ENCODE results near the gene SPSB3. TPM values are rescaled to one million over a fixed set of nuclear protein-coding genes. Genes with fewer than 3 reads are reported as not detected.

The SPSB3 gene
- total RNA-seq, 1 donor from 2014 or later, result 24.9 TPM

DNA sequence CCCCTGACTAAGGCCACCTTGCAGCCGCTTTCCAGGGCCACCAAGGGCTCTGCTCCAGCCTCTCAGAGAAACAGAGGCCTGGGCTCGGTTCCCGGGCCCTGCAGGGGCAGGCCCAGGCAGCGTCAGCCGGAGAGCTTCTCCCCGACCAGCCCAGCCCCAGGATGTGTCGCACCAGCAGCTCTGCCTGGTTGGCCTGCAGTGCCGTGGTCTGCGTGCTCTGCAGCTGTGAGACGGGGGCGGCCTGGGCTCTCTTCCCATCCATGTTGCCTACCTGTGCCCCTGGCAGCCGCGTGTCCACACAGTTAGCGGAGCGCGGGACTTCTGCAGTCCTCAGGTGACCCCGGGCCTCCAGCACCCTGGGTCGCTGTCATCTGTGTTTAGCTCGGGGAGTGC lies 6.3 kb upstream of the SPSB3 start:
- Mint-ChIP-seq H3K27ac (no peak overlapping the region), H3K27me3 (no peaks in the 10 kb centered on the region), H3K36me3 (ENCODE audit: low read depth) (peaks cover 10% of the 10 kb centered on the region), H3K9me3 (no peaks in the 10 kb centered on the region), H3K4me1 (peaks cover 1% of the 10 kb centered on the region), H3K4me3 (no peak overlapping the region)
- intact Hi-C loops (cut with micrococcal nuclease), result no loop called here
- no peak for DNase-seq

GRCh38 chr16:1788095-1788707 lies 5.8 kb upstream of the SPSB3 start:
- Mint-ChIP-seq H3K9me3 (no peaks in the 10 kb centered on the region), H3K36me3 (ENCODE audit: low read depth) (peaks cover 10% of the 10 kb centered on the region), H3K27me3 (no peaks in the 10 kb centered on the region), H3K4me3 (no peak overlapping the region), H3K27ac (no peak overlapping the region), H3K4me1 (peaks cover 1% of the 10 kb centered on the region)
- intact Hi-C loops (cut with micrococcal nuclease), result no loop called here
- no peak for DNase-seq

GRCh38 chr16:1787322-1788094 lies 5.1 kb upstream of the SPSB3 start:
- intact Hi-C loops (cut with micrococcal nuclease), result no loop called here
- Mint-ChIP-seq H3K9me3 (no peaks in the 10 kb centered on the region), H3K36me3 (ENCODE audit: low read depth) (peaks cover 10% of the 10 kb centered on the region), H3K4me3 (no peak overlapping the region), H3K27ac (no peak overlapping the region), H3K27me3 (peaks cover 2% of the 10 kb centered on the region), H3K4me1 (peaks cover 1% of the 10 kb centered on the region)
- DNase-seq, result peak; percentile 55

- H3K4me3 Mint-ChIP-seq, result no peak overlapping the region
- H3K9me3 Mint-ChIP-seq, result no peaks in the 10 kb centered on the region
- peaks cover 10% of the 10 kb centered on the region for H3K36me3 Mint-ChIP-seq (ENCODE audit: low read depth)
- no peak overlapping the region for H3K27ac Mint-ChIP-seq
- intact Hi-C loops (cut with micrococcal nuclease), result no loop called here
- no peak for DNase-seq
- peaks cover 1% of the 10 kb centered on the region for H3K4me1 Mint-ChIP-seq
- peaks cover 2% of the 10 kb centered on the region for H3K27me3 Mint-ChIP-seq
Measured at GRCh38 chr16:1787056-1787321, 4.6 kb upstream of the SPSB3 start.

DNA sequence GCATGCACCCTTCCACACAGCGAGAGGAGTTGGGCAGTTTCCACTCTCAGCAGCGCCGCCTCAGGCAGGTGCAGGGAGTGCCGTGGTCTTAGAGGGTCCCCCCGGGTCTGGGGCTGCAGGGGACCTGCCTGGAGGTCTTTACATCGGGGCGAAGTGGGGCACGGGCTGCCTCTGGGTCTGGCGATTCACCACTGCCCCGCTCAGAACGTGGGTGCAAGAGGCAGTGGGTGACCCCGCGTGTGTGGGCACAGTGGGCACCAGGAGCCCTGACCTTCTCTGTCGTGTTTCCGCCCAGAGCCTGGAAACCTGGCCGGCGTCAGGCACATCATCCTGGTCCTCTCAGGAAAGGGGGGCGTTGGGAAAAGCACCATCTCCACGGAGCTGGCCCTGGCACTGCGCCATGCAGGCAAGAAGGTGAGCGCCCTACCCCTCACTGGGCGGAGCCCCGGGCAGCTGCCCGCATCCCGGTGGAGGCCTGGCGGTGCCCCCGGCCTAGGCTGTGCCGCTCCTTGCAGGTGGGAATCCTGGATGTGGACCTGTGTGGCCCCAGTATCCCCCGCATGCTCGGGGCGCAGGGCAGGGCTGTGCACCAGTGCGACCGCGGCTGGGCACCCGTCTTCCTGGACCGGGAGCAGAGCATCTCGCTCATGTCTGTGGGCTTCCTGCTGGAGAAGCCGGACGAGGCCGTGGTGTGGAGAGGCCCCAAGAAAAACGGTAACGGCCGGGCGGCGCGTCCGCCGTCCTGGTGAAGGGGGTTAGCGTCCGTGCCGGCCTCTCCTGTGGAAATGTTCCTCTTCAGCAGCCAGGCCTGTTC lies 4.1 kb upstream of the SPSB3 start:
- Mint-ChIP-seq H3K9me3 (no peaks in the 10 kb centered on the region), H3K27ac (no peak overlapping the region), H3K4me3 (no peak overlapping the region), H3K36me3 (ENCODE audit: low read depth) (peaks cover 14% of the 10 kb centered on the region), H3K4me1 (peaks cover 5% of the 10 kb centered on the region), H3K27me3 (peaks cover 2% of the 10 kb centered on the region)
- DNase-seq, result peak; percentile 57
- intact Hi-C loops (cut with micrococcal nuclease), result no loop called here

GRCh38 chr16:1785846-1786170 lies 3.4 kb upstream of the SPSB3 start:
- Mint-ChIP-seq H3K36me3 (ENCODE audit: low read depth) (peaks cover 14% of the 10 kb centered on the region), H3K27me3 (peaks cover 2% of the 10 kb centered on the region), H3K9me3 (no peaks in the 10 kb centered on the region), H3K4me3 (no peak overlapping the region), H3K4me1 (peaks cover 9% of the 10 kb centered on the region), H3K27ac (no peak overlapping the region)
- intact Hi-C loops (cut with micrococcal nuclease), result no loop called here
- DNase-seq, result no peak

DNA sequence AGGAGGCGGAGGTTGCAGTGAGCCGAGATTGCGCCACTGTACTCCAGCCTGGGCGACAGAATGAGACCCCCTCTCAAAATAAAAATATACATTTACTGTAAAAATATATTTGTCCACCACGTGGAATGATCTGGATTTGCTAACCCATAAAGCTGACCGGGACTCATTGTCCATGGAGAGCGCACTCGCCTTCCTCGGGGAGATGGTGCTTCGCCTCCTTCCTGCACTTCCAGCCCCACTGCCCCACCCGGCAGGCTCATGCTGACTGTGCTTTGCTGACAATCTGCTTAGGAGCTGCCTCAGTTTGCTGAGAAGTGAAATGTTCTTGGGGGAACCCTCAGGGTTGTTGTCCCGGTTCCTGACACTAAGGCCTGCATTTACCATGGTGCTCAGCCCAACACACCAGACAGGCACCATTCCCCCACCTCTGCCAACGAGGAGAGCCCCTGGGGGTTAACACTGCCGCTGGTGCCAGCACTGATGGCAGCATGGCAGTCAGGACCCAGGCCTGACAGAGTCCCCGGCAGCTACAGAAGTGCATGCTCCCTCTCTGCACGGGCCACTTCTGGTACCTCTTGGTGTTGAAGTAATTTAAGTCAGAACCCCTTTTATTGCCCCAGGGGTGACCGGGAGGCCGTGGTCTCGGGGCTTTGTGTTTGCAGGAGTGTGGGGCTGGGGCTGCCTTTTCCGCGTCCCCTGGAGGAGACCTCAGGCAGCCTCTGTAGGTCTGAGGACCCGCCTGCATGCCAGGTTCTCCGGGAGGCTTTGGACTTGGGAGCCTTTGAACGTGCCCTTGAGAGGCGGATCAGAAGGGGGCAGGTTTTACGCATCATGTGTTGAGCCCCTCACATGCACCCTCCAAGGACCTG lies 2.8 kb upstream of the SPSB3 start:
- Mint-ChIP-seq H3K4me3 (peak overlapping the region; percentile 34), H3K9me3 (no peaks in the 10 kb centered on the region), H3K27ac (no peak overlapping the region), H3K4me1 (peaks cover 9% of the 10 kb centered on the region), H3K27me3 (peaks cover 2% of the 10 kb centered on the region), H3K36me3 (ENCODE audit: low read depth) (peaks cover 14% of the 10 kb centered on the region)
- intact Hi-C loops (cut with micrococcal nuclease), result no loop called here
- DNase-seq, result peak; percentile 57

DNA sequence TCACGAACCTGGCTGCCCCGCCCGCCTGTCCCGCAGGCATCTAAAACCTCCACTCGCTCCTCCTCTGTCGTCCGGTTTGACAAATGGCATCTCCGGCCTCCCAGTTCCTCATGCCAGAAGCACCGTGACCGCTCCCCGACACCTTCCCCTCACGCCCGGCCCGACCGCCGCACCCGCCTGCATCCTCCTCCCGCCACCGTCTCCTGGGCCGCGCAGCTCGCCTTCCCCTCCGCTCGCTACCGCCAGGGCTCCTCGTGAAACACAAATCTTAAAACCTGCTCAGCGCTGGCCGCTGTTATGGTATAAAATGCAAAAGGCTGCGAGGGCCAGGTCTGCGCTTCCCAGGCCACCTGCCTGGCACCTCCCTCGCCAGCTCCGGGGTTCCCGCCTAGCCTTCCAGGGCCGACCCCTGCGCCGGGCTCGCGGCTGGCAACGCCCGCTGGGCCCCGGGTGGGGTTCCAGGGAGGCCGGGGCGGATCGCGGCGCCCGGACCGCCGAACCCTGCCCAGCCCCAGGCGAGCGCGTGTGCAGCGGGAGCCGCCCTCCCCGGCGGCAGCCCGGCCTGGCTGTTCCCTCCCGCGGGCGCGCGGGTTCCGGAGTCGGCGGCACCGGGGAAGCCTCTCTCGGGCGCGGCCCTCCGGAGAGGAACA lies 488 bp downstream of the SPSB3 start:
- H3K4me3 Mint-ChIP-seq, result peak overlapping the region; percentile 93
- H3K4me1 Mint-ChIP-seq, result peaks cover 9% of the 10 kb centered on the region
- peaks cover 10% of the 10 kb centered on the region for H3K36me3 Mint-ChIP-seq (ENCODE audit: low read depth)
- DNase-seq, result peak; percentile 83
- intact Hi-C loops (cut with micrococcal nuclease), result loop anchor here (1.0 to 2.0 kb wide), 3 partner anchors 9 to 373 kb away; partner anchors contain the start of genes FAHD1, HAGH, MRPS34 and TRAF7
- H3K27me3 Mint-ChIP-seq, result peaks cover 2% of the 10 kb centered on the region
- H3K9me3 Mint-ChIP-seq, result no peaks in the 10 kb centered on the region
- peak overlapping the region; percentile 72 for H3K27ac Mint-ChIP-seq

DNA sequence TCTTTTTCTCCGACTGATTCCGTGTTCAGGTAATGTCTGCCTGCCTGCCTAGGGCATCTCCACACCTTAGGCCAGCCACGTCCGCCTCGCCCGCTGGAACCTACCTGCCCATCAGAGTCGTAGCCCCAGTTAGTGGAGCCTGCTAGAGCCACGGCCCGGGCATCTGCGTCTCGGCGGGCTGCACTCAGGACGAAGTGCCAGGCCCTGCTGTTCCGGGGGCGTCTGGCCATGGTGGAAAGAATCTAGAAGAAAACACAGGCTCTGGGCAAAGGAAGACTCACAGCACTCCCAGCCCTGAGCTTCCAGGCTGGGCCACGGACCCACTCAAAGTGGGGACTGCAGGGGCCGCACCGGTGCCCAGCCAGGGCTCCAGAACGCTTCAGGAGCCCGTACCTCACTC lies 1.1 kb downstream of the SPSB3 start:
- Mint-ChIP-seq H3K36me3 (ENCODE audit: low read depth) (peaks cover 10% of the 10 kb centered on the region), H3K27ac (peak overlapping the region; percentile 72), H3K4me1 (peaks cover 9% of the 10 kb centered on the region), H3K4me3 (peak overlapping the region; percentile 85), H3K27me3 (peaks cover 2% of the 10 kb centered on the region), H3K9me3 (no peaks in the 10 kb centered on the region)
- no peak for DNase-seq
- intact Hi-C loops (cut with micrococcal nuclease), result no loop called here

- Mint-ChIP-seq H3K9me3 (no peaks in the 10 kb centered on the region), H3K27me3 (peaks cover 2% of the 10 kb centered on the region), H3K36me3 (ENCODE audit: low read depth) (peaks cover 10% of the 10 kb centered on the region), H3K4me1 (peaks cover 9% of the 10 kb centered on the region), H3K27ac (no peak overlapping the region), H3K4me3 (peak overlapping the region; percentile 34)
- intact Hi-C loops (cut with micrococcal nuclease), result no loop called here
- DNase-seq, result no peak
Measured at GRCh38 chr16:1780677-1781072, 1.7 kb downstream of the SPSB3 start.

GRCh38 chr16:1779741-1780676 lies 2.4 kb downstream of the SPSB3 start:
- Mint-ChIP-seq H3K27ac (no peak overlapping the region), H3K4me3 (peak overlapping the region; percentile 34), H3K27me3 (peaks cover 2% of the 10 kb centered on the region), H3K36me3 (ENCODE audit: low read depth) (peaks cover 9% of the 10 kb centered on the region), H3K9me3 (no peaks in the 10 kb centered on the region), H3K4me1 (peaks cover 9% of the 10 kb centered on the region)
- intact Hi-C loops (cut with micrococcal nuclease), result no loop called here
- no peak for DNase-seq

DNA sequence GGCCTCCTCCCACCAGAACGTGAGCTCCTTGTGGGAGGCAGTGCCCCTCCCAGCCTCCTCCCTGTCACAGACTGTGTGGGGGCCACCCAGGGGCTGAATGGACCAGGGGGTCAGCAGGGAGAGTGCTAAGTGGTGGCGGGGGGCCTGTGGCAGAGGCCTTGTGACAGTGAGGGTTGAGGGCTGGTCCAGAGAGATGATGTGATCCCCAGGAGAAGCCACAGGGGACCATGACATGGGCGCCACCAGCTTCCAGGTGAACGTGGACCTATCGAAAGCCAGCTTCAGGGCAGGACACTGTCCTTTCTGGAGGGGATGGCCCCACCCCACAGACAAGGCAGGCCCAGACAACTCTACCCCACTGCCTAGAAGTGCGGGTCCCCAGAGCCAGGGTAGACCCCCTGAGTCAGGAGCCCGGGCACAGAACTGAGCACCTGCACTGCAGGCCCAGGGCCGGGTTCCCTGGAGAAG lies 3.1 kb downstream of the SPSB3 start:
- Mint-ChIP-seq H3K27ac (no peak overlapping the region), H3K4me3 (no peak overlapping the region), H3K27me3 (peaks cover 2% of the 10 kb centered on the region), H3K4me1 (peaks cover 9% of the 10 kb centered on the region), H3K9me3 (no peaks in the 10 kb centered on the region), H3K36me3 (ENCODE audit: low read depth) (peaks cover 8% of the 10 kb centered on the region)
- intact Hi-C loops (cut with micrococcal nuclease), result no loop called here
- DNase-seq, result no peak
